MM.1S (cell line): ENCODE data around the gene AEBP1.

Source experiments
- DNase-seq: peaks from one replicate; pipeline ENCODE4 v3.0.0-alpha.2; 2015
- H2AFZ ChIP-seq: fragments of 300-600 bp; sonication (generic); 2 replicates; pipeline ENCODE4 v1.6.0; 2016; ENCODE audit warnings: antibody characterized with exemption, low read length
- H3F3A ChIP-seq: fragments of 300-600 bp; sonication (generic); 2 replicates; pipeline ENCODE4 v1.6.1; 2016; ENCODE audit warnings: mild to moderate bottlenecking, antibody characterized with exemption, low read length, moderate library complexity, mixed read lengths; ENCODE audit not compliant: insufficient read depth
- H3K27ac ChIP-seq: fragments of 300-600 bp; sonication (generic); 2 replicates; pipeline ENCODE4 v1.5.1; 2016; ENCODE audit warnings: mild to moderate bottlenecking, low read length
- H3K27me3 ChIP-seq: fragments of 300-600 bp; sonication (generic); replicated peaks from 2 replicates; pipeline ENCODE4 v1.6.0; 2016; ENCODE audit warnings: low read length; ENCODE audit not compliant: insufficient read depth
- H3K36me3 ChIP-seq: fragments of 300-600 bp; sonication (generic); replicated peaks from 2 replicates; pipeline ENCODE4 v1.6.1; 2016; ENCODE audit warnings: mild to moderate bottlenecking, low read length, mixed read lengths; ENCODE audit not compliant: insufficient read depth
- H3K4me1 ChIP-seq: fragments of 300-600 bp; sonication (generic); 2 replicates; pipeline ENCODE4 v1.6.1; 2016; ENCODE audit warnings: low read length, mixed read lengths
- H3K4me2 ChIP-seq: fragments of 300-600 bp; sonication (generic); 2 replicates; pipeline ENCODE4 v1.6.0; 2016; ENCODE audit warnings: low read depth, low read length
- H3K4me3 ChIP-seq: fragments of 300-600 bp; sonication (generic); 2 replicates; pipeline ENCODE4 v1.5.1; 2016; ENCODE audit warnings: low read length, mixed read lengths
- H3K79me2 ChIP-seq: fragments of 300-600 bp; sonication (generic); 2 replicates; pipeline ENCODE4 v1.6.1; 2016; ENCODE audit warnings: mixed run types, low read length, mixed read lengths
- H3K9ac ChIP-seq: fragments of 300-600 bp; sonication (generic); 2 replicates; pipeline ENCODE4 v1.6.1; 2016; ENCODE audit warnings: low read length, mixed read lengths
- H3K9me2 ChIP-seq: fragments of 300-600 bp; sonication (generic); replicated peaks from 2 replicates; pipeline ENCODE4 v1.6.1; 2016; ENCODE audit warnings: mild to moderate bottlenecking, low read length, mixed read lengths; ENCODE audit not compliant: insufficient read depth
- H3K9me3 ChIP-seq: fragments of 300-600 bp; sonication (generic); replicated peaks from 2 replicates; pipeline ENCODE4 v1.6.1; 2016; ENCODE audit warnings: mild to moderate bottlenecking, low read length, mixed read lengths; ENCODE audit not compliant: insufficient read depth
- H4K20me1 ChIP-seq: fragments of 300-600 bp; sonication (generic); 2 replicates; pipeline ENCODE4 v1.6.1; 2016; ENCODE audit warnings: mild to moderate bottlenecking, low read length, moderate library complexity, mixed read lengths; ENCODE audit not compliant: insufficient read depth
- CTCF ChIP-seq: fragments of 300-600 bp; sonication (generic); IDR thresholded peaks from 2 replicates; pipeline ENCODE4 v1.5.1; 2016; ENCODE audit warnings: antibody characterized with exemption, low read length, mixed read lengths
- EZH2 ChIP-seq: fragments of 300-600 bp; sonication (generic); optimal IDR thresholded peaks from 2 replicates; pipeline ENCODE3; 2017; ENCODE audit warnings: low read depth, mild to moderate bottlenecking, antibody characterized with exemption, low read length, mixed read lengths
- EZH2phosphoT487 ChIP-seq: fragments of 300-600 bp; sonication (generic); IDR thresholded peaks from 2 replicates; pipeline ENCODE4 v1.6.1; 2018; ENCODE audit warnings: antibody characterized with exemption, low read length

AEBP1 gene

GRCh38 chr7:44060091-44060947 is 43.8 kb upstream of the AEBP1 start:
- H3K79me2 ChIP-seq = peaks cover 18% of the 10 kb centered on the region
- no peak for DNase-seq
- H3K27ac ChIP-seq = no peak overlapping the region
- no peak overlapping the region for H2AFZ ChIP-seq
- no peaks in the 10 kb centered on the region for H3K4me1 ChIP-seq
- H3K9ac ChIP-seq = no peak overlapping the region
- no peaks in the 10 kb centered on the region for H3F3A ChIP-seq
- no peaks in the 10 kb centered on the region for H3K9me2 ChIP-seq
- no peaks in the 10 kb centered on the region for H3K27me3 ChIP-seq
- no peak overlapping the region for H3K4me3 ChIP-seq
- TF ChIP-seq EZH2phosphoT487 (no peak), CTCF (no peak), EZH2 (no peak)
- no peaks in the 10 kb centered on the region for H4K20me1 ChIP-seq
- no peaks in the 10 kb centered on the region for H3K9me3 ChIP-seq
- no peak overlapping the region for H3K4me2 ChIP-seq
- no peaks in the 10 kb centered on the region; the same call in 1 of the 2 replicates for H3K36me3 ChIP-seq

GRCh38 chr7:44060948-44061644 is 43.0 kb upstream of the AEBP1 start:
- TF ChIP-seq EZH2phosphoT487 (no peak), EZH2 (no peak), CTCF (no peak)
- no peaks in the 10 kb centered on the region for H3K9me3 ChIP-seq
- no peaks in the 10 kb centered on the region for H3K4me1 ChIP-seq
- no peaks in the 10 kb centered on the region; the same call in 1 of the 2 replicates for H3K36me3 ChIP-seq
- no peak overlapping the region for H2AFZ ChIP-seq
- no peak for DNase-seq
- H3K9ac ChIP-seq = no peak overlapping the region
- H3K27ac ChIP-seq = no peak overlapping the region
- peaks cover 16% of the 10 kb centered on the region for H3K79me2 ChIP-seq
- no peaks in the 10 kb centered on the region for H4K20me1 ChIP-seq
- H3K27me3 ChIP-seq = no peaks in the 10 kb centered on the region
- no peak overlapping the region for H3K4me3 ChIP-seq
- no peaks in the 10 kb centered on the region for H3F3A ChIP-seq
- no peak overlapping the region for H3K4me2 ChIP-seq
- no peaks in the 10 kb centered on the region for H3K9me2 ChIP-seq

- Histone ChIP-seq H3K36me3 (no peaks in the 10 kb centered on the region; the same call in 1 of the 2 replicates), H3K9me2 (no peaks in the 10 kb centered on the region), H2AFZ (no peak overlapping the region), H3K4me3 (no peak overlapping the region), H3K9ac (no peak overlapping the region), H3K4me1 (no peaks in the 10 kb centered on the region), H3K79me2 (peaks cover 10% of the 10 kb centered on the region), H4K20me1 (no peaks in the 10 kb centered on the region), H3K27me3 (no peaks in the 10 kb centered on the region), H3F3A (no peaks in the 10 kb centered on the region), H3K27ac (no peak overlapping the region), H3K9me3 (no peaks in the 10 kb centered on the region), H3K4me2 (no peak overlapping the region)
- no peak for DNase-seq
- TF ChIP-seq CTCF (no peak), EZH2phosphoT487 (no peak), EZH2 (no peak)
These were observed 42.4 kb upstream of the AEBP1 start for GRCh38 chr7:44061645-44062179.
